ENCODE data around the gene AGXT. TPM values are rescaled to one million over a fixed set of nuclear protein-coding genes. Genes with fewer than 3 reads are reported as not detected.
"Not testable (repeated sequence)": the region's sequence is repeated elsewhere in the genome, so short reads cannot be mapped to it uniquely, and the experiment has no call there.

The AGXT gene
- total RNA-seq, 1 donor from 2014 or later: not detected

DNA sequence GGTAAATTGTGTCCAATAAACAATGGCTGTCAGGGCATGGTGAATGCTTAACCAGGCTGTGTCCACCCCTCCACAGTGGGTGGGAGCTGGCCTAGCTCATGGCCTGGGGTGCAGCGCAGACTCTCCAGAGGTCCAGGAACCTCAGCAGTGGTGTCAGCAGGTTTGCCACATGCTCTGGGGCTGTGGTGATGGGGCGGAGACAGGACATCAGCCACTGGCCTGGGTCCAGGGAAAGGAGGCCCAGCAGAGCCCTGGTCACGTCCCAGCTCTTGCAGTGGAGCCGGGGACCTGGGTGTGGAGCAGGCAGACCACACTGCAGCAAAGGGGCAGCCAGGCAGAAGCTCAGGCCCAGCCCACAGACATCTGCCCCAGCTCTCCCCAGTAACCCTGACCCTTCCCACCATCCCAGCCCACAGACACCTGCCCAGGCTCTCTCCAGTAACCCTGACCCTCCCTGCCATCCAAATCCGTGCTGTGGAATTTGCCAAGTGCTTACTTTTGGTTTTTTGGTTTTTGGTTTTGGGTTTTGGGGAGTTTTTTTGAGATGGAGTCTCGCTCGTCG lies 34.8 kb upstream of the AGXT start:
- no peak overlapping the region for H3K4me3 Mint-ChIP-seq
- H3K27me3 Mint-ChIP-seq: peaks cover 21% of the 10 kb centered on the region
- no peak for DNase-seq
- no peak overlapping the region for H3K27ac Mint-ChIP-seq
- peaks cover 2% of the 10 kb centered on the region for H3K4me1 Mint-ChIP-seq
- H3K36me3 Mint-ChIP-seq (ENCODE audit: low read depth): no peaks in the 10 kb centered on the region
- intact Hi-C loops (cut with micrococcal nuclease): loop anchor here (2.0 to 5.0 kb wide), 2 partner anchors 521 to 1048 kb away; no protein-coding TSS in a partner anchor
- no peaks in the 10 kb centered on the region for H3K9me3 Mint-ChIP-seq

DNA sequence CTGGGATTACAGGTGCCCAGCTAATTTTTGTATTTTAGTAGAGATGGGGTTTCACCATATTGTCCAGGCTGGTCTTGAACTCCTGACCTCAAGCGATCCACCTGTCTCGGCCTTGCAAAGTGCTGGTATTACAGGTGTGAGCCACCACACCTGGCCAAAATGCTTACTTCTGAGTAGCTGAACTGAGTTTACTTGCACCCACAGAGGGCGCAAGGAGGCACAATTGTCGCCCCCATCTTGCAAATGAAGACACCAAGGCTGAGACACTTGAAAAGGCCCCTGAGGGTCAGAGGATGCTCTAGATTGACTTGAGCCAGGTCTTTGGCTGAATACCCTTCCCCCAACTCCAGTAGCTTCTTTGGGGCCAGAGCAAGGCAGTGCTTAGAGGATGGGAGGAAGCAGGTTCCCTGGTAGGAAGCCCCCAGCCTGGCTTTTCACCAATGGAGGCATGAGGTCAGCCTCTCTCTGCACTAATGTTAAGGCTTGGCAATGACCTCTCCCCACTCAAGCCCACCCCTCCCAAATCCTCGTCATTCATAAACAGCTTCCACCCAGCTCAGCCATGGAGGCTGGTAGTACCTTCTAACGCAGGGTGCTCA lies 34.1 kb upstream of the AGXT start:
- Mint-ChIP-seq H3K27ac (no peak overlapping the region), H3K9me3 (no peaks in the 10 kb centered on the region), H3K36me3 (ENCODE audit: low read depth) (no peaks in the 10 kb centered on the region), H3K4me1 (peaks cover 2% of the 10 kb centered on the region), H3K4me3 (no peak overlapping the region), H3K27me3 (peaks cover 17% of the 10 kb centered on the region)
- DNase-seq: no peak
- intact Hi-C loops (cut with micrococcal nuclease): loop anchor here (5.0 kb wide), 1 partner anchor 1048 kb away; no protein-coding TSS in a partner anchor

GRCh38 chr2:240835528-240835927 lies 33.1 kb upstream of the AGXT start:
- no peaks in the 10 kb centered on the region for H3K36me3 Mint-ChIP-seq (ENCODE audit: low read depth)
- H3K27me3 Mint-ChIP-seq: peaks cover 9% of the 10 kb centered on the region
- no peak overlapping the region for H3K27ac Mint-ChIP-seq
- no peak overlapping the region for H3K4me3 Mint-ChIP-seq
- peaks cover 2% of the 10 kb centered on the region for H3K4me1 Mint-ChIP-seq
- H3K9me3 Mint-ChIP-seq: no peaks in the 10 kb centered on the region
- no peak for DNase-seq
- intact Hi-C loops (cut with micrococcal nuclease): no loop called here

- Mint-ChIP-seq H3K27ac (no peak overlapping the region), H3K4me1 (peaks cover under 1% of the 10 kb centered on the region), H3K9me3 (no peaks in the 10 kb centered on the region), H3K27me3 (peaks cover 5% of the 10 kb centered on the region), H3K4me3 (no peak overlapping the region), H3K36me3 (ENCODE audit: low read depth) (no peaks in the 10 kb centered on the region)
- intact Hi-C loops (cut with micrococcal nuclease): no loop called here
- DNase-seq: no peak
Observed at GRCh38 chr2:240836781-240837467, 31.7 kb upstream of the AGXT start.

GRCh38 chr2:240837621-240838020 lies 31.0 kb upstream of the AGXT start:
- H3K4me3 Mint-ChIP-seq: no peak overlapping the region
- H3K4me1 Mint-ChIP-seq: no peaks in the 10 kb centered on the region
- DNase-seq: no peak
- H3K27me3 Mint-ChIP-seq: peaks cover 7% of the 10 kb centered on the region
- no peaks in the 10 kb centered on the region for H3K9me3 Mint-ChIP-seq
- no peak overlapping the region for H3K27ac Mint-ChIP-seq
- H3K36me3 Mint-ChIP-seq (ENCODE audit: low read depth): no peaks in the 10 kb centered on the region
- intact Hi-C loops (cut with micrococcal nuclease): no loop called here

GRCh38 chr2:240839152-240840143 lies 29.2 kb upstream of the AGXT start:
- no peak overlapping the region for H3K27ac Mint-ChIP-seq
- intact Hi-C loops (cut with micrococcal nuclease): no loop called here

GRCh38 chr2:240840435-240841060 lies 28.1 kb upstream of the AGXT start:
- DNase-seq: peak; percentile 74
- intact Hi-C loops (cut with micrococcal nuclease): no loop called here

More at GRCh38 chr2:240839152-240840143, 29.2 kb upstream of the AGXT start:
- DNase-seq: no peak
- H3K4me1 Mint-ChIP-seq: no peaks in the 10 kb centered on the region
- H3K9me3 Mint-ChIP-seq: no peaks in the 10 kb centered on the region
- H3K36me3 Mint-ChIP-seq (ENCODE audit: low read depth): no peaks in the 10 kb centered on the region
- H3K27me3 Mint-ChIP-seq: peaks cover 9% of the 10 kb centered on the region
- H3K4me3 Mint-ChIP-seq: no peak overlapping the region

GRCh38 chr2:240846309-240846708 lies 22.3 kb upstream of the AGXT start:
- H3K36me3 Mint-ChIP-seq (ENCODE audit: low read depth); H3K27ac Mint-ChIP-seq; H3K9me3 Mint-ChIP-seq; H3K4me1 Mint-ChIP-seq; H3K4me3 Mint-ChIP-seq; intact Hi-C loops (cut with micrococcal nuclease); DNase-seq; H3K27me3 Mint-ChIP-seq: not testable (repeated sequence)

More at GRCh38 chr2:240840435-240841060, 28.1 kb upstream of the AGXT start:
- H3K27ac Mint-ChIP-seq: no peak overlapping the region
- peaks cover 9% of the 10 kb centered on the region for H3K27me3 Mint-ChIP-seq
- peaks cover 4% of the 10 kb centered on the region for H3K9me3 Mint-ChIP-seq
- no peak overlapping the region for H3K4me3 Mint-ChIP-seq
- H3K36me3 Mint-ChIP-seq (ENCODE audit: low read depth): no peaks in the 10 kb centered on the region
- H3K4me1 Mint-ChIP-seq: no peaks in the 10 kb centered on the region

DNA sequence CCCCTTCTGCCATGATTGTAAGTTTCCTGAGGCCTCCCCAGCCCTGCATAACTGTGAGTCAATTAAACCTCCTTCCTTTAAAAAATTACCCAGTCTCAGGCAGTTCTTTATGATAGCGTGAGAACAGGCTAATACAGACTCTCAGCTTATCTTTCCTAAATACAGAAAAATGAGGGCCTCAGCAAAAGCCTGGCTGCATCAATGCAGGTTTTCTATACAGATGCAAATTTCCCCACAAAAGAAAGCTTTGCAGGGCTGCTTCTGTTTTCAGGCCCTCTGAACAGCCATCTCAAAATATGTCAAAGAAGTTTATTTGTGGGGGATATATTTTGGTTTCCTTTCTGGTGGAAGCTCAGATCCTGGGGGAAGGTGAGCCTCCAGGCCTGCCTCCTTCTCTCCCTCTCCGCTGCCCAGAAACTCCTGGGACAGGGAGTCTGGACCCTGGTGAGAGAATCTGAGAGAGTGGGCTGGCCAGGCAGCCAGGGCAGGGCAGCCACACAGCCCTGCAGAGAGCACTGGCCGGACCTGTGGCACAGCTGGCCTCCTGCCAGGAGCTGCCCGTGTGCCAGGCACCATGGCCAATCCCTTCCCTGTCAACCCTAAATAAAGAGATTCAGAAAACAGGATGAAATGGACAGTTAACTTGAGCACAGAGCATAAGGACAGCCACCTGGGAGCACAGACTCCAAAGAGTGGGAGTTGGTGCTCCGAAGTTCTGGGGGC lies 21.6 kb upstream of the AGXT start:
- DNase-seq: no peak
- no peaks in the 10 kb centered on the region for H3K36me3 Mint-ChIP-seq (ENCODE audit: low read depth)
- H3K27me3 Mint-ChIP-seq: peaks cover 4% of the 10 kb centered on the region
- no peak overlapping the region for H3K4me3 Mint-ChIP-seq
- intact Hi-C loops (cut with micrococcal nuclease): no loop called here
- no peaks in the 10 kb centered on the region for H3K4me1 Mint-ChIP-seq
- no peak overlapping the region for H3K27ac Mint-ChIP-seq
- H3K9me3 Mint-ChIP-seq: peaks cover 4% of the 10 kb centered on the region

DNA sequence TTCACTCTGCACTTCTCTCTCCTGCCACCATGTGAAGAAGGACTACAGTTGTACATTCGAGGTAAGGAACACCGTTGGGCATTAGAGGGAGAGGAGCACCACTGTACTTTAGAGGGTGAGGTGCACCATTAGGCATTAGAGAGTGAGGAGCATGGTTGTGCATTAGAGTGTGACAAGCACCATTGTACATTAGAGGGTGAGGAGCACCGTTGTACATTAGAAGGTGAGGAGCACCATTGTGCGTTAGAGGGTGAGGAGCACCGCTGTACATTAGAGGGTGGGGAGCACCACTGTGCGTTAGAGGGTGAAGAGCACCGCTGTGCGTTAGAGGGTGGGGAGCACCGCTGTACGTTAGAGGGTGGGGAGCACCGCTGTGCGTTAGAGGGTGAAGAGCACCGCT lies 20.8 kb upstream of the AGXT start:
- intact Hi-C loops (cut with micrococcal nuclease): no loop called here
- H3K9me3 Mint-ChIP-seq: peaks cover 4% of the 10 kb centered on the region
- H3K4me3 Mint-ChIP-seq: no peak overlapping the region
- no peak overlapping the region for H3K27ac Mint-ChIP-seq
- H3K36me3 Mint-ChIP-seq (ENCODE audit: low read depth): no peaks in the 10 kb centered on the region
- H3K4me1 Mint-ChIP-seq: no peaks in the 10 kb centered on the region
- no peak for DNase-seq
- H3K27me3 Mint-ChIP-seq: peaks cover 2% of the 10 kb centered on the region

DNA sequence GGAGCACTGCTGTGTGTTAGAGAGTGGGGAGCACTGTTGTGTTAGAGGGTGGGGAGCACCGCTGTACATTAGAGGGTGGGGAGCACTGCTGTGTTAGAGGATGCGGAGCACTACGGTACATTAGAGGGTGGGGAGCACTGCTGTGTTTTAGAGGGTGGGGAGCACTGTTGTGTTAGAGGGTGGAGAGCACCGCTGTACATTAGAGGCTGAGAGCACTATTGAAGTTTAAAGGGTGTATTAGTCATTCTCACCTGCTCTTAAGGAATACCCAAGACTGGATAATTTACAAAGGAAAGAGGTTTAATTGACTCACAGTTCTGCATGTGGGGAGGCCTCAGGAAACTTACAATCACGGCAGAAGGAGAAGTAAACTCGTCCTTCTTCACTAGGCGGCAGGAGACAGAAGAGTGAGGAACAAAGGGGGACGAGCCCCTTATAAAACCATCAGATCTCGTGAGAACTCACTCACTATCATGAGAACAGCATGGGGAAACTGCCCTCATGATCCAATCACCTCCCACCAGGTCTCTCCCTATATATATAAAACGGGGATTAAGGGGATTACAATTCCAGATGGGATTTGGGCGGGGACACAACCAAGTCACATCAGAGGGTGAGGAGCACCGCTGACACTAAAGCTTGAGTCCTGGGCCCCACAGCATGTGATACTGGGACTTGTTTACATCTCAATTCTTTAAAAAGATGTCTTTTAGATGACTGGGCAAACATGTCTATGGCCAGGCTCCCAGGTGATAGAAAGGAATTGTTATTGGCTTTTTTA lies 19.5 kb upstream of the AGXT start:
- no peak for DNase-seq
- Mint-ChIP-seq H3K4me3 (no peak overlapping the region), H3K36me3 (ENCODE audit: low read depth) (no peaks in the 10 kb centered on the region), H3K27me3 (no peaks in the 10 kb centered on the region), H3K4me1 (no peaks in the 10 kb centered on the region), H3K9me3 (peaks cover 6% of the 10 kb centered on the region), H3K27ac (no peak overlapping the region)
- intact Hi-C loops (cut with micrococcal nuclease): no loop called here

DNA sequence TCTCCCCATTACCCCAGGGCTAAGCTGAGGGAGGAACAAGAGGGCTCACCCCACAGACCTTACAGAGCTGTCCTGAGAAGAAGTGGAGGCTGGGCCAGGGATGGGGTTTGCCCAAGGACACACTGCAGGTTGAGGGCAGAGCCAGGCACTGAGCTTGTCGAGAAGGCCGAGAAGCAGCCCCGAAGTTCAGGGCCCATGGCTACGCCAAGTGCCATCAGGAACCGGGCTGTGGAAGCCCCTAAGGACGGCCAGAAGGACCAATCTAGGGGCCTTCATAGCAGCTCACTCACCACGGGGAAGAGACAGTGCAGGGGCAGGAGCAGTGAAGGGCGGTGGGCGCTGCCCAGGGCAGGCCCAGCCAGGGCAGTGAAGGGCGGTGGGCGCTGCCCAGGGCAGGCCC lies 18.6 kb upstream of the AGXT start:
- Mint-ChIP-seq H3K4me1 (no peaks in the 10 kb centered on the region), H3K9me3 (peaks cover 10% of the 10 kb centered on the region), H3K4me3 (no peak overlapping the region), H3K36me3 (ENCODE audit: low read depth) (no peaks in the 10 kb centered on the region), H3K27ac (no peak overlapping the region), H3K27me3 (no peaks in the 10 kb centered on the region)
- DNase-seq: no peak
- intact Hi-C loops (cut with micrococcal nuclease): no loop called here

Measured in activated CD4-positive, alpha-beta T cell treated with anti-CD3 and anti-CD28 coated beads, Interleukin-2, amount 10 ng/mL, durations not matched to agents 24 days and 14 days (primary cell).